Fibroblast of skin of abdomen (primary cell): ENCODE results near the gene COL16A1. TPM values are rescaled to one million over a fixed set of nuclear protein-coding genes. Genes with fewer than 3 reads are reported as not detected.

Experiments
- DNase-seq: peaks from one replicate; pipeline ENCODE4 v3.0.0-alpha.2; 2013
- polyA plus RNA-seq, 2 experiments: library from polyadenylated mRNA; unstranded; fragments of 120-200 nt; gene quantifications; one replicate each; pipeline ENCODE4 v1.2.1, GENCODE V29; 2013; ENCODE audit not compliant: insufficient read length in 2 of 2

COL16A1 gene
- polyA plus RNA-seq (2013, experiment 1 of 2; ENCODE audit: insufficient read length): 345 TPM
- 356 TPM for polyA plus RNA-seq (2013, experiment 2 of 2; ENCODE audit: insufficient read length)

GRCh38 chr1:31703431-31704270, at the start of gene COL16A1:
Gene COL16A1 (minus strand): TSS chr1:31704017. CDS start chr1:31702193, 1,824 bp downstream.
- DNase-seq: peak; percentile 92

GRCh38 chr1:31752952-31753475, 49.2 kb upstream of the COL16A1 start:
- no peak for DNase-seq

DNA sequence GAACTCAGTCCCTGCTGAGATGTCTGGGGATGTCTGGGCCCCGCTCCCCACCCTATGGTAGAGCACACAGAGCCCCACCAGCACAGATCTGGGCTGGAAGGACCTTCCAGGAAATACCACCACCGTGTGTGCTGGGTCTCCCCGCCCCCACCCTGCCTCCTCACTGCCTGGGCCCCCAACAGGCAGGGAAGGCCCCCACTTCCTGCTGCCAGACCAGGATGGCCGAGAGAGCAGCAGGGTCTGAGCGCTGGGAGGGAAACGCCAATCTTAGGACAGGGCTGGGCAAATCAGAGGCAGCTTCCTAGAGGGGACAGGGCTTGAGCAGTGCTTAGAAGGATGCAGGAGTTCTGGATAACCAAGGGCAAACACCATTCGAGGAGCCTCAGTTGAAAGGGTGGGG, 48.4 kb upstream of the COL16A1 start:
- DNase-seq: no peak

- no peak for DNase-seq
Measured at GRCh38 chr1:31751822-31752241, 48.0 kb upstream of the COL16A1 start.

DNA sequence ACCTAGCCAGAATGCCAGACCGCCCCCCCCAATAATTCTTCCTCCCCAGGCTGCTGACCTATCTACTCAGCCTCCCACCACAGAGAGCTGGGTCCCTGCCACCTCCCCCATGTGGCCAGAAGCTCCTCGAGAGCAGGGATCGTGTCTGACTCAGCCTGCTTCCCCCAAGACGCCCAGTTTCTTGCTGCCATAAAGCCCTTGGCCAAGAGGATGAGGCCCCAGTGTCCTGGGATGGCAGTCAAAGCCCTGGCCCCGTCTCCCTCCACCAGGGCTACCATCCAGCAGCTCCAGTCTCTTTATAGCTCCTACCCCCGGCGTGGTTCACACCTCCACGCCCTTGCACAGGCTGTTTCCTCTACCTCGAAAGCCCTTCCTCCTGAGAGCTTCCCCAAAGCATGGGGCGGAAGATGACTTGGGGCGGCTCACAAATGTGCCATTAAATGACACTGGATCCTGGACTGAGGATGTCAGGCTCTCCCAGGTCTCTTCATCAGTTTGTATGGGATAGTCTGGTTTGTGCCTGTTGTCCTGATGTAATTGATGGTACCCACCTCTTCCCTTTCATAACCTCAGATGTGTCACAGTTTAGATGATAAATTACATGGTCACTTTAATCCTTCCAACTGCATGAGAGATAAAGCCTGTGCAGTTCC, 47.2 kb upstream of the COL16A1 start:
- DNase-seq: peak; percentile 78

- no peak for DNase-seq
Measured at GRCh38 chr1:31749785-31750735, 46.2 kb upstream of the COL16A1 start.

DNA sequence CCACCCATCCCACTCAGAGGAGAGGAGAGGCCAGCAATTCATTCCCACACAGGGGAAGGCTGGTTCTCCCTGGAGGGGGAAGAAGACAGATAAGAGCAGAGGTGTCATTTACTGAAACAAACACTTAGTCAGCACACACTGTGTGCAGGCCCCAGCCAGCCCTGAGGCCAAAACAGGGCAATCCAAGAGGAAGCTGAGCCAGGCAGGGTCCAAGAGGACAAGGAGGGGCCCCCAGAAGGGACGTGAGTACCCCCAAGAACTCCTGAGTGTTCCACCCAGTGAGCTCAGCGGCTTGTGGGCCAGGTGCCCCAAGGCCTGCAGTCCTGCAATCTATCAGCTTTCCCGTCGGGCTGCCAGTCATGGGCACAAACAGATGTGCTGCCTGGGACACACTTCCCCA, 44.5 kb upstream of the COL16A1 start:
- DNase-seq: no peak

DNA sequence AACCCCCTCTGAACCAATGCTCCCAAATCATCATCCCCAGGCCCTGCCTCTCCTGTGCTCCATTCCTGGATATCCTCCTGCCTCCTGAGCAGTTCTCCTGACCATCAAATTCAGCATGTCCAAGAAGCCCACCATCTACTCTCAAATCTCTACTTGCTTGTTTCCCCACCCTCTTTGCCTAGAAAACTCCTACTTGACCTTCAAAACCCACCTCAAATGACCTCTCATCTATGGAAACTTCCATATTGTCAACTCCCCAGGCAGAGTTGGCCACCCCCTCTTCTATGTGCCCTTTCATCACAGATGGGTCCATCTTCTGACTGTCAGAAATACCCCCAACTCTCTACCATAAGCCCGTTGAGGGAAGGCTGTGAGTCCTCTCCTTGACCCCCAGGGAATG, 43.5 kb upstream of the COL16A1 start:
- DNase-seq: no peak

DNA sequence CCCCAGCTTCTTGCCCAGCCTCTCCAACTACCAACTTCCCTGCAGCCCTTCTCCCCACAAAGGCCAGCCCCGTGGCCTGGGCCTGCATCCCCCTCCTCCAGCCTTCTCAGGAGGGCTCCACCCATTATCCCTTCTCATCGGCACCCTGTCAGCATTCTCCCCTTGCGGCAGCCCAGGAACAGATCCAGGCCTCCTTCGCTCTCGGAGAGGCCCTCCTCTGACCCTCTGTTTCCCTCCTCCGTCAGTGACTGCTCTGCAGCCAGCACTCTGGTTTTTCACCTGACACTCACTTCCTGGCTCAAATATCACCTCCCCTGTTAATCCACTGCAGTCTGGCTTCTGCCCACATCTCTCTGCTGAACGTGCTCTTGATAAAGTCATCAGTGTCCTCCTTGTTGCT, 42.9 kb upstream of the COL16A1 start:
- DNase-seq: no peak

DNA sequence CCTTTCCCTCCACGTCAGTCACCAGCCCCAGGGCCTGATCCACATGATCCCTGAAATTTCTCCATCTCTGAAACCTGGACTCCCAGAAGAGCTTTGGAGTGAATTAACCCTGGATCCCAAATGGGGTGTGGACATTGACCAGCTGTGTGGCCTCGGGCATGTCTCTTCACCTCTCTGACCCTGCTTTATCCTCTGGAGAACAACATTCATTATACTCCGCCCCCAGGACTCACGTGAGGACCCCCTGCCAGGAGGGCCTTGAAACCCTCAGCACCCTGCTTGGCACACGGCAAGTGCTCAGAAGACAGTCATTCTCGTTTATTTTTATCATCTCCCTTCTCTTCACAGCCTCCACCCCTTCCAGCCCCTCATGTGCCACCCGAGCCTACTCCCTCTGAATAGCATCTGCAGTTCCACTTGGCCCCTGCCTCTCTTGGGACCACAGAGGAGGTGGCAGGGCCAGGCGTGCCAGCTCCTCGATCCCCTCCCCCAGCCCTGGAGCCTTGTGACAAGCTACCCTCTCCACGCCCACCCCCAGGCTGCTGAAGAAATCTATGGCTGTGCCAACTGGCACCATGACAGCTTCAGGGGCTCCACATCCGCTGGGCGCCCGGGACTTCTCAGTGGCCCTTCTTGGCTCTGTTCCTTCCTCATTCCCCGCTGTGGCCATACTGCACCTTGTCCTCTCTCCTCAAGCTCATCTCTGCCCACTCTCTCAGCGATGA, 42.3 kb upstream of the COL16A1 start:
- DNase-seq: no peak

DNA sequence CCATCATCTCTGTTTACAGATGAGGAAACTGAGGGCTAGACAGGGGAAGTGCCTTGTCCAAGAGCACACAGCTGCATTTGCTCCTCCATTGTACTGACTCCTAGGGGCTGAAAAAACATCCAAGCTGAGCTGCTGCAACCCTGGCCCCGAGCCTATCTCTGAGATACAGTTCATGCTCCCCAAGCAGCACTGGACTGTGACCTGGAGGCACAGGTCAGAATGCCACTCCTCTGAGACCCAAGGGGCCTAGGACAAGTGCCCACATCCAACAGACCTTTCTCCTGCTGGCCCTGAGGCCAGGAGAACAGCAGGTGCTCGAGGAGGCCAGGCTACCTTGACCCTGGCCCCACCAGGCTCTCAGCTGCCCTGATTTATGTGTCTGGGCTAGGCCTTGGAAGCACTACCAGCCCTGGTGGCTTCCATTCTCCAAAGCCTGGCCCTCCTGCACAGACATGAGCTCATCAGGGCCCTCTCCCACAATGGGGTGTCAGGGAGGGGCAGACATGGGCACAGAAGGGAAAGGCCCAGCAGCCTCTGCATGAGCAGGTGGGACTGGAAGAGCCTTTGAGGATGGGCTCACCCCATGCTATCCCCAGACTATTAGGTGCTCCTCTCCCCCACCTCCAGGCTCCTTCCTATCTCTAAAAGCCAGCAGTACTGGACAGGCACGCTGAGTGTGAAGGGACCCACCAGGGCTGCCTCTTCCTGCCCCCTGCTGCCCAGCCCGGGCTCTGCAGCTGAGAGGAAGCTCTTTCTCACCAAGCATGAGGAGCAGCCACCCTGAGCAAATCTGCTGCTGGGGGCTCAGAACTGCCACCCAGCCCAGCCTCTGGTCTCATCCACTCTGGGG, 41.5 kb upstream of the COL16A1 start:
- DNase-seq: peak; percentile 59

DNA sequence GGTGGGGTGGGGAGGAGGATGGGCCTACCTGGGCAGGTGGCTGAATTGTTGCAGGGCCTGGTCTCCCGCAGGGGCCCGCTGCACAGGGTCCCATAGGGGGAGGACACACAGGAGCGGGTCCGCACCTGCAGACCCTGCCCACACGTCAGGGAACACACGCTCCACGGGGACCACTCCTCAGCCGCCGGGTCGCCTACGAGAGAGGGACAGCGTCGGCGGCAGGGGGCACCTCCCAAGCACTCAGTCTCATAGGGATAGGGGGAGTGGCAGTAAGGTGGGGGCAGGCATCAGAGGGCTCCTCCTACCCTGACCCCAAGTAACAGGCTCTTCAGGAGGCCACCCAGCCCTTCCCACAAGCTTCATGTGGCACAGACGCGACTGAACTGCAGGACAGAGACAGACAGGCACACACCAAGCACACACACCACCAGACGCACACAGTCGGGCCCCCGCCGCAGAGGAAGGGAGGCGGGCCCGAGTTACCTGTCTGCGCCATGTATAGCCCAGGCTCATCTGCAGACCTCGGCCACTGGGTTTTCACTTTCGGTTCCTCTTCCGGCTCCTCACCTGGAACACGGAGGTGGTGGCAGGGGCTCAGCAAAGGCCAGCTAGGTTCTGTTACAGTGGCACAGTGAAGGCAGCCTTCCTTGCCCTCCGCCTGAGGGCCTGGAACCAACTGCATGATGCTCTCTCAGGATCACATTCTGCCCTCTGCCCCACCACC, 40.5 kb upstream of the COL16A1 start:
- no peak for DNase-seq

- DNase-seq: no peak
Measured at GRCh38 chr1:31742462-31743212, 38.8 kb upstream of the COL16A1 start.

GRCh38 chr1:31739346-31739745, 35.5 kb upstream of the COL16A1 start:
- DNase-seq: no peak

- no peak for DNase-seq
Measured at GRCh38 chr1:31736675-31737074, 32.9 kb upstream of the COL16A1 start.

DNA sequence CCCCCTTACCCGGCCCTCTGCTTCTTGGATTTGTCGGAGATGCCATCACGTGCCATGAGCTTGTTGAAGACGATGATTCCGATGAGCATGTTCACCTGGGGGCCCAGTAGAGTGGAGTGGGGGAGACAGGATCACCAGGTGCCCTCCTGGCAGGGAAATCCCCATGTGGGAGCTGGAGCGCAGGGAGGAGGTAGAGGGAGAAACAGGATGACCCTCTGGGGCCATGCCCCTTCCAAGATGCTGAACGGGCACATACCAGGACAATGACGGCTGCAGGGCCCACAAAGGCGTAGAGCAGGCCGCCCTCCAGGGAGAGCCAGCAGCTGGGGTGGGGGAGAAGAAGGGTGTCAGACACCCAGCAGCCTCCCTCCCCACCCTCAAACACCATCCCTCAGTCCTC, 31.8 kb upstream of the COL16A1 start:
- DNase-seq: no peak

- no peak for DNase-seq
Measured at GRCh38 chr1:31734582-31735107, 30.8 kb upstream of the COL16A1 start.

DNA sequence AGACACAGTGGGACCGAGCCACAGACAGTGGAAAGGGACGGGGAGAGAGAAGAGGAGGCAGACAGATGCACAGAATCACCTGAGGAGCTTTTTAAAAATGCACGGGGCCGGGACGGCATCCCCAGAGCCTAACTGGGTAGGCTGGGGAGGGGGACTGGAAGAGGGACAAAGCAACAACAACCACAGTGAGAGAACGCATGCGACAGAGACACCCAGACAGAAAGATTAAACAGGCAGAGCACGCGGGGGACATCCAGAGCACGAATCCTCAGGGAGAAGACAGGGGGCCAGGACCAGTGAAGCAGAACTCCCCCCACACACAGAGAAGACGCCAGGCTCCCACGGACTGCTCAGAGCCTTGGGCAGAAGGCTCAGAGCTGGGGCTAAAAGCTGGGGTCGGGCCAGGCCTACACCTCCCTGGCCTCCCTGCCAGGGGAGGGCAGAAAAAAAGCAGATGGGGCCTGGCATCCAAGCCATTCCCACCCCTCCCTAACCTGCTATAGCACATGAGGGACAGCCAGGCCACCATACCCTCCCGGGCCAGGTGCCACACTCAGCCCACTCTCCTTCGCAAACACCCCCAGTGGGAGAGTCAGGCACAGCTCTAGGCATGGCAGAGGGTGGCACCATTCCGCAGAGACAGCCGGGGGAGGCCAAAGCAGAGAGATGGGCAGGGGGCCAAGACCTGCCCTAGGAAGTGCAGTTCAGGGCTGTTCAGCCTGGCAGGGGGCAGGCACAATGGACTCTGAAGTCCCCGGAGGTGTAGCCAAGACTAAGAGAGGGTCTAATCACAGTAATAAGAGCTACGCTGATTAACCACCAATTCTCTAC, 29.8 kb upstream of the COL16A1 start:
- no peak for DNase-seq
